ENCODE data around the gene MYO16.

Gene MYO16

DNA sequence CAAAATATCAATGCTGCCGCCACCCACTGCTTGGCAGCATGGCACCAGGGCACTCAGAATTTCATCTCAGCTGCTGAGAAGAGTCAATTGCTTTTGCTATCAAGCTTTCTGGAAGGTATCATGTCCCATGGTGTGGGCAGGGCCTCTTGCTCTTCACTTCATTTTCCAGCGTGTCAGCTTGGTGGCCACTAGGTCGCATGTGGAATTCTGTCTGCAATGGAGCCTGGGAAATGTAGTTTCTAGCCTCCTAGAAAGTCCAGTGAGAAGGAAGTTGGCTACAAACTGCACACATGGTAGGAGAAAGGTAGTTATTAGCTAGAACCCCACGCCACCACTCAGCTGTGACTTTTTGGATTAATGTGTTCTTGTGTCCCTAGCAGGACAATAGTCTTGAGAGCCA, 105.3 kb downstream of the MYO16 start:
- no peaks in the 10 kb centered on the region for H3K27me3 Mint-ChIP-seq (ENCODE audit: low read depth)
- H3K4me3 Mint-ChIP-seq = no peak overlapping the region
- H3K4me1 Mint-ChIP-seq (ENCODE audit: low read depth) = no peaks in the 10 kb centered on the region
- H3K36me3 Mint-ChIP-seq (ENCODE audit: low read depth) = no peaks in the 10 kb centered on the region
- no peaks in the 10 kb centered on the region for H3K9me3 Mint-ChIP-seq
- H3K27ac Mint-ChIP-seq = no peak overlapping the region
- no peak for DNase-seq (ENCODE audit: low spot score)

DNA sequence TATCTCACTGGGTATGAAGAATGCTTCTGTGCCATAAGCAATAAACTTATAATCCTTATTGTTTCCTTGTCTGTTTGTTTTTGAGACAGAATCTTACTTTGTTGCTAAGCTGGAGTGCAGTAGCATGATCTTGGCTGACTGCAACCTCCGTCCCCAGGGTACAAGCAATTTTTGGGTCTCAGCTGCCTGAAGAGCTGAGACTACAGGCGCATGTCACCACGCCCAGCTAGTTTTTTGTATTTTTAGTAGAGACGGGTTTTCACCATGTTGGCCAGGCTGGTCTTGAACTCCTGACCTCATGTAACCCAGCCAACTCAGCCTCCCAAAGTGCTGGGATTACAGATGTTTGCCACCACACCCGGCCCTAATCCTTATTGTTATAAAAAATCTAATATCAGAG, 112.5 kb downstream of the MYO16 start:
- Mint-ChIP-seq H3K27ac (no peak overlapping the region), H3K27me3 (ENCODE audit: low read depth) (no peaks in the 10 kb centered on the region), H3K9me3 (no peaks in the 10 kb centered on the region), H3K36me3 (ENCODE audit: low read depth) (no peaks in the 10 kb centered on the region), H3K4me3 (no peak overlapping the region), H3K4me1 (ENCODE audit: low read depth) (no peaks in the 10 kb centered on the region)
- DNase-seq (ENCODE audit: low spot score) = no peak

DNA sequence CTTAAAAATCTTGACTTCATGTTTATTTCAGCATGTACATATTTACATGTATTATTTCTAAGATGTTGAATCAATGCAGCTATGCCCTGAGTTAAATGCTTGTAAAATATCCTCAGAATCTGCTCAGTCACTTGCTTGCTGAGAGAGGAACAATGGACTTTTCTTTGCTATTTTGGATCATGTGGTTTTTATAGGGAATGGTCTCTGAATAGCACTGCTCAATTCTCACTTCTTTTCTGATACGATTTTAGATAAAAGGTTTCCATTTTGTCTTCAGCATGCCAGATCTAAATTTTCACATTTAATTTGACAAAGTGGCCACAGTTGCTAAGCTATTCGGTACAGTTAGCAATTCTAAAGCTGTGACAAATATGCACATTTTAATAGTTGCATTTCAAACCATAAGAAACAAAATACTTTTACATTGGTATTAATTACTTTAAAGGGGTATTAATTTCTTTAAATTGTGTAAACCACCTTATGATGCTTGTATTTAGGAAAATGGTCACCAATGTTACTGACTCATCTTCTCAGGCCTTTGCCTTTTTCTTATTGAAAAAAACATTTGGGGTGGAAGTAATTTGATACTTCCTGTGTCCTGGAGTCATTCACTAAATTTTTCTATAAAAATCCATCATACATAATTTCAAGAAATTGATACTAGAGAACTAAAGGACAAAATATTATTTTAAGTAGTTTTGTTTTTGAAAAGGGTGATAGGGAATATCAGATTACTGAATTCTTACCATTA, 113.5 kb downstream of the MYO16 start:
- Mint-ChIP-seq H3K27me3 (ENCODE audit: low read depth) (no peaks in the 10 kb centered on the region), H3K27ac (no peak overlapping the region), H3K4me1 (ENCODE audit: low read depth) (no peaks in the 10 kb centered on the region), H3K4me3 (no peak overlapping the region), H3K9me3 (no peaks in the 10 kb centered on the region), H3K36me3 (ENCODE audit: low read depth) (no peaks in the 10 kb centered on the region)
- no peak for DNase-seq (ENCODE audit: low spot score)

DNA sequence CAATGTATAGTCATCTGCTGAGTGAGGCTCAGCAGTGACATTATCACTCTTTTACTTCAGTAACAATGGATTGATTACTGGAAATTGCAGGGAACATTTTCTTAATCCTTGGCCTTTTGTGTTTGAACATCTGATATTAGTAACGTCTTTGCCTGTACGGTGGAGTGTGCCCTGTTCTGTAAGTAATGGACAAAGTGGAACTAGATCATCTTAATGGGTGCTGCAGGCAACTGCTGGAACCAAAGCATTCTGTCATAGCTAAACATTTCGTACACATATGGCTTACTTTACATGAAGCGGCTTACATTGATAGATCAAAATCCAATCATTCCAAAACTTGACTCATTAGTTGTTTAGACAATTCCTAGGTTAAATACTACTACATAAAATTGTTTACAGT, 114.1 kb downstream of the MYO16 start:
- Mint-ChIP-seq H3K36me3 (ENCODE audit: low read depth) (no peaks in the 10 kb centered on the region), H3K4me1 (ENCODE audit: low read depth) (no peaks in the 10 kb centered on the region), H3K9me3 (no peaks in the 10 kb centered on the region), H3K4me3 (no peak overlapping the region), H3K27ac (no peak overlapping the region), H3K27me3 (ENCODE audit: low read depth) (no peaks in the 10 kb centered on the region)
- no peak for DNase-seq (ENCODE audit: low spot score)

DNA sequence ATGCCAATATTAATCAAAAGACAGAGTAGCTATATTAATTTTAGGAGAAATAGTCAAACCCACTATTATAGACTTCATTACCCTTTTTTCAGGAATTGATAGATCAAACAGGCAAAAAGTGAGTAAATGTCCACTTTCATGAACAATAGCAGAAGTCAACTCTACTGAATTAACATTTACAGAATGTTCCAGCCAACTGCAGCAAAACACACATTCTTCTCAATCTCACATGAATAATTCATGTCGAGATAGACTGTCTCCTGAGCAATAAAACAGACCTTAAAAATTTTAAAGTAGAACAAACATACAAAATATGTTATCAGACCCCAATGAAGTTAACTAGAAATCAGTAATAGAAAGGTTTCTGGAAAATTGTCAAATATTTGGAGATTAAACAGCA, 118.4 kb downstream of the MYO16 start:
- no peaks in the 10 kb centered on the region for H3K9me3 Mint-ChIP-seq
- no peaks in the 10 kb centered on the region for H3K27me3 Mint-ChIP-seq (ENCODE audit: low read depth)
- no peak for DNase-seq (ENCODE audit: low spot score)
- no peaks in the 10 kb centered on the region for H3K36me3 Mint-ChIP-seq (ENCODE audit: low read depth)
- no peaks in the 10 kb centered on the region for H3K4me1 Mint-ChIP-seq (ENCODE audit: low read depth)
- no peak overlapping the region for H3K27ac Mint-ChIP-seq
- no peak overlapping the region for H3K4me3 Mint-ChIP-seq

DNA sequence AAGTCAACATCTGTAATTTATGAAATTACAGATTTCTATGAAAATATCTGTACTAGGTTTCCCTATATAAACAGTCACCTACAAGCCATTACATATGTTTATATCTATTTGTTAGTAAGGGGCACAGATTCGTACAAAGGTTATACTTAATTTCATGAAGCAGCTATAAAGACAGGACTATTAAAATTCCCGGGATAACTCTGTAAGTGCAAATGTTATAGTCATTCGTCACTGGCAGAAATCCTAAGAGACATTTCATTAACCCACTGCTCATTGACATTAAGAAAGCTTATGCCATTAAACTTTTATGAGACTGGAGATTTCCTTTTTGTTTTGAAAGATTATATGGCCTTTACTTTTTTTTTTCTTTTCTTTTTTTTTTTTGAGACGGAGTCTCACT, 122.9 kb downstream of the MYO16 start:
- Mint-ChIP-seq H3K4me1 (ENCODE audit: low read depth) (no peaks in the 10 kb centered on the region), H3K27ac (no peak overlapping the region), H3K9me3 (no peaks in the 10 kb centered on the region), H3K36me3 (ENCODE audit: low read depth) (no peaks in the 10 kb centered on the region), H3K4me3 (no peak overlapping the region), H3K27me3 (ENCODE audit: low read depth) (no peaks in the 10 kb centered on the region)
- no peak for DNase-seq (ENCODE audit: low spot score)

DNA sequence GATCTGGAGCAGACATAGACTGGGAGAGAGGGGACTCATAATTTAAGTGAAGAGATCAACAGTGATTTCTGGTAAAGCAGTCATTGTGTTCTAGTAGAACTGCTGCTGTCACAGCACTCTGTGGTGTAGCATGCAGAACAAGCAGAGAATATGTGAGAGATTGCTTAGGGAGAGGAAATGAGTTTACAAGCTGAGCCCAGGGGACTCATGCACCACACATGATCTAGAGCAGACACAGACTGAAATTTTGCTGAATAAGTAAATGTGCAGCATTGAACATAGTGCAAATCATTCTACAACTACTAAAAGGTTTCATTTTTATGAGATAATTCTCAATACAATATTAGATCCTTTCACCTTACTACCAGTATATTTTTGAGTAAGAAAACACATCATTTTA, 125.7 kb downstream of the MYO16 start:
- DNase-seq (ENCODE audit: low spot score) = no peak
- Mint-ChIP-seq H3K36me3 (ENCODE audit: low read depth) (no peaks in the 10 kb centered on the region), H3K9me3 (no peaks in the 10 kb centered on the region), H3K4me1 (ENCODE audit: low read depth) (no peaks in the 10 kb centered on the region), H3K27me3 (ENCODE audit: low read depth) (no peaks in the 10 kb centered on the region), H3K27ac (no peak overlapping the region), H3K4me3 (no peak overlapping the region)

DNA sequence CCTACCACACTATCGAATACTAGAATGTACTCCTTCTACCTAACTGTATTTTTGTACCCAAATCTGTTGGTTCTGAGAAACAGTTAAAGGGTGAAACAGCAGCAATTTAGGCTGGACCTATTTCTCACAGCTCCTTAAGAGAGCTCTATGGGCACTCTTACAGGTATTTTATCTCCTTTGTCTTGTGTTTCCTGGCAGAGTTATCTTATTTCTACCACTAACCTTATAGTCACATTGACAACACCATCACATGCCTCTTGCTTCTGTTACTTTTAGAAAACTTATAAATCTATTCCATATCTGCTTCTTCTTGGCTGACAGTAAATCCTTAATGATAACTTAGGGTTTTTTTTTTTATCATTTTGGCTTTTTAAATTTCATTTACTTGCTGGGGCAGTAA, 130.7 kb downstream of the MYO16 start:
- DNase-seq (ENCODE audit: low spot score) = no peak
- H3K9me3 Mint-ChIP-seq = no peaks in the 10 kb centered on the region
- H3K4me1 Mint-ChIP-seq (ENCODE audit: low read depth) = no peaks in the 10 kb centered on the region
- H3K27ac Mint-ChIP-seq = no peak overlapping the region
- no peak overlapping the region for H3K4me3 Mint-ChIP-seq
- H3K27me3 Mint-ChIP-seq (ENCODE audit: low read depth) = no peaks in the 10 kb centered on the region
- H3K36me3 Mint-ChIP-seq (ENCODE audit: low read depth) = no peaks in the 10 kb centered on the region

DNA sequence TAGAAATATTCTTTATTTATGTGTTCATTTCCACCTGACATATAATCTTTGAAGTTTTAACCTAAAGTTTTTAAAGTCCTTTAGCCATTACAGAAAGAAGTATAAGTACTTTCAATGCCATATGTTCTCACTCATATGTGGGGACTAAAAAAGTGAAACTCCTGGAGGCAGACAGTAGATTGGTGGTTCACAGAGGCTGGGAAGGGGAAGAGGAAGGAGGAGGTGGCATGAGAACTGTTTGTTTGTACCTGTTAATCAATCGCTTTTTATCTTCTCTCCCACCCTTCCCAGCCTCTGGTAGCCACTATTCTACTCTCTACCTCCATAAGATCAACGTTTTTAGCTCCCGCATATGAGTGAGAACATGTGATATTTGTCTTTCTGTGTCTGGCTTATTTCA, 131.1 kb downstream of the MYO16 start:
- DNase-seq (ENCODE audit: low spot score) = no peak
- Mint-ChIP-seq H3K4me3 (no peak overlapping the region), H3K27ac (no peak overlapping the region), H3K9me3 (no peaks in the 10 kb centered on the region), H3K27me3 (ENCODE audit: low read depth) (no peaks in the 10 kb centered on the region), H3K4me1 (ENCODE audit: low read depth) (no peaks in the 10 kb centered on the region), H3K36me3 (ENCODE audit: low read depth) (no peaks in the 10 kb centered on the region)

DNA sequence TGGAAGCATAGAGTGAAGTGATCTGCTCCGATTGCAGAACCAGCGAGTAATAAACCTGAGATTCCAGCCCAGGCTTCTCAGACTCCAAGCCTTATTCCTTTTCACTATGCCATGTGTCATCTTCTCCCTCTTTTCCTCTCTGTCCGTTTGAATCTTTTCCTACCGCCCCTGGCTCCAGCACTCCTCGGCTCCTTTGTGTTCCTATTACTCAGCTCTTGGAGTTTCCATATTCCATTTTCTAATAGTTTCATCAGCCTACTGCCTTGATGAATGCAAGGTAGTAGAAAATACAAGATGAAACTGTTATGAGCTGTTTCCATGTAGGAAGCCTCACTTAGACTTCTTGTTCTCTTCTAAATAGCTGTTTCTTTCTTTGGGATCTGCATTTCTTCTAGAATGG, 138.6 kb downstream of the MYO16 start:
- H3K9me3 Mint-ChIP-seq = no peaks in the 10 kb centered on the region
- no peaks in the 10 kb centered on the region for H3K27me3 Mint-ChIP-seq (ENCODE audit: low read depth)
- no peak overlapping the region for H3K27ac Mint-ChIP-seq
- no peak overlapping the region for H3K4me3 Mint-ChIP-seq
- H3K4me1 Mint-ChIP-seq (ENCODE audit: low read depth) = no peaks in the 10 kb centered on the region
- H3K36me3 Mint-ChIP-seq (ENCODE audit: low read depth) = no peaks in the 10 kb centered on the region
- no peak for DNase-seq (ENCODE audit: low spot score)

DNA sequence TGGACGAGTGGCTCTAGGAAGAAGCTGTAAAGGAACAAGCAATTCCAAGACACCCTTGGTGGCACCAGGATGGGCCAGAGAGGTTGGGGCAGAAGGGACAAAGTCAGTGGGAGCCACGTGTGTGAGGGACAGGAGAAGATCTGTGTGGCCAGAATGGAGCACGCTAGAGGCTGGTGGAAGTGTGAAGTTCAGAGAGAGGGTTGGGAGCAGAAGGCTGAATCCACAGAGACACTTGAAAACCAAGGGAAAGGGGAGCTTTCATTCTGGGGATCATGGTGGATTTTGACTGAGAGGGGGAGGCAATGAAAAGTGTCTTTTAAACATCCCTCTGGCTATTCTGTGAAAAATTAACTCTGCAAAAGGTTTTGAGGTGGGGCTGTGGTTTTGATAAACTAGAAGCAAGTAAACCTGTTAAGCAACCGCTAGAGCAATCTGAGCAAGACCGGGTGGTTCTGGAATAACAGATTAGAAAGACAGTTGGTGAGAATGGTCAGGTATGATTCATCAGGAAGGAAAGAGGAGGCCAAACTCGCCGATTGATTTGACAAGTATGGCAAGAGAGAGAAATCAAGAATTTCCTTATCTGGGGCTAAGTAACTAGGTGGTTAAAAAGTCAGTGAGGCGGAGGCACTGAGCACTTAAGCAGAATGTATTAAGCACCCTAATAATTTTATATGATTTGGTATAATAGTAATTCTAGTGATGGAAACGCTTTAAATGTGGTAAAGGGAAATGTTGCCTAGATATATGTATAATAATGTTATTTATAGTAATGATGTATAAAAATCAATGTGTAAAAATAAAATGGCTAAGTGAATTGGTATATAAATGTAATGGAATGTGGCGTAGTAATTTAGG, 140.0 kb downstream of the MYO16 start:
- Mint-ChIP-seq H3K36me3 (ENCODE audit: low read depth) (no peaks in the 10 kb centered on the region), H3K4me3 (no peak overlapping the region), H3K4me1 (ENCODE audit: low read depth) (no peaks in the 10 kb centered on the region), H3K27ac (no peak overlapping the region), H3K27me3 (ENCODE audit: low read depth) (no peaks in the 10 kb centered on the region), H3K9me3 (no peaks in the 10 kb centered on the region)
- no peak for DNase-seq (ENCODE audit: low spot score)

DNA sequence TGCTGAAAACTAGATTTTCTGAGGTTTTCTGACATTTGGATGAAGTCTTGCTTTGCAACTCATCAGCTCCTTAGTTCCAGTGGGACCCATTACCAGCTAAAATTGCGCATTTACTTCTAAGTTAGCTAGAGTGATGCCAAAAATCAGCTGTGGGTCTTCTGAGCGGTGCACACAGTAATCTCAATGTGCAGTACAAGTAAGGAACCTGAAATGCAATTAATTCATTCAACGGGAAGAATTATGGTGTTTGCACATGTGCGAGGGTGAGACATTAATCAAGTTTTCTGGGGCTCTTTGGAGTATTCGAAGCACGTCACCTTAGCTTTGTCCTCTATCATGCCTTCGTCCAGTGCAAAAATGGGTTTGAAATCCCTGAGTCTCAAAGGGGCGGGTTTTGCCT, 146.2 kb downstream of the MYO16 start:
- H3K9me3 Mint-ChIP-seq = no peaks in the 10 kb centered on the region
- no peak for DNase-seq (ENCODE audit: low spot score)
- no peaks in the 10 kb centered on the region for H3K36me3 Mint-ChIP-seq (ENCODE audit: low read depth)
- no peak overlapping the region for H3K27ac Mint-ChIP-seq
- H3K4me3 Mint-ChIP-seq = no peak overlapping the region
- no peaks in the 10 kb centered on the region for H3K4me1 Mint-ChIP-seq (ENCODE audit: low read depth)
- no peaks in the 10 kb centered on the region for H3K27me3 Mint-ChIP-seq (ENCODE audit: low read depth)

DNA sequence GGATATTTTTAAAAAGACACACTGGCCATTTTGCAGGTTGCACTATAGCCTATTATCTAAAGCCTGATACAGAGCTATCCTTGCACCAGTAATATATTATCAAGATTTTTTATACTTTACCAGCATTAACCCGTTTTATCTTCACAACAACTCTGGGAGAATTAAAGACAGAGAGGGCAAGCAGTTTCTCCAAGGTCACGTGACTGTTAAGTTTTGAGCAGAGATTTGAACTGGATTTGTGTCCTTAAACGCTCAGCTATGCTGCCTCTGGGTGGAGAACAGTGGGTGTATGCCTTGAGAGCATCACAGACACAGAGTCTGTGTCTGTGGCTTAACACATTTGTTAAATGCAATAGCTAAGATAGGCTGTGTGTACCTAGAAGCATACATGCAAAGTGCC, 147.2 kb downstream of the MYO16 start:
- Mint-ChIP-seq H3K4me1 (ENCODE audit: low read depth) (no peaks in the 10 kb centered on the region), H3K4me3 (no peak overlapping the region), H3K9me3 (no peaks in the 10 kb centered on the region), H3K36me3 (ENCODE audit: low read depth) (no peaks in the 10 kb centered on the region), H3K27me3 (ENCODE audit: low read depth) (no peaks in the 10 kb centered on the region), H3K27ac (no peak overlapping the region)
- DNase-seq (ENCODE audit: low spot score) = no peak

DNA sequence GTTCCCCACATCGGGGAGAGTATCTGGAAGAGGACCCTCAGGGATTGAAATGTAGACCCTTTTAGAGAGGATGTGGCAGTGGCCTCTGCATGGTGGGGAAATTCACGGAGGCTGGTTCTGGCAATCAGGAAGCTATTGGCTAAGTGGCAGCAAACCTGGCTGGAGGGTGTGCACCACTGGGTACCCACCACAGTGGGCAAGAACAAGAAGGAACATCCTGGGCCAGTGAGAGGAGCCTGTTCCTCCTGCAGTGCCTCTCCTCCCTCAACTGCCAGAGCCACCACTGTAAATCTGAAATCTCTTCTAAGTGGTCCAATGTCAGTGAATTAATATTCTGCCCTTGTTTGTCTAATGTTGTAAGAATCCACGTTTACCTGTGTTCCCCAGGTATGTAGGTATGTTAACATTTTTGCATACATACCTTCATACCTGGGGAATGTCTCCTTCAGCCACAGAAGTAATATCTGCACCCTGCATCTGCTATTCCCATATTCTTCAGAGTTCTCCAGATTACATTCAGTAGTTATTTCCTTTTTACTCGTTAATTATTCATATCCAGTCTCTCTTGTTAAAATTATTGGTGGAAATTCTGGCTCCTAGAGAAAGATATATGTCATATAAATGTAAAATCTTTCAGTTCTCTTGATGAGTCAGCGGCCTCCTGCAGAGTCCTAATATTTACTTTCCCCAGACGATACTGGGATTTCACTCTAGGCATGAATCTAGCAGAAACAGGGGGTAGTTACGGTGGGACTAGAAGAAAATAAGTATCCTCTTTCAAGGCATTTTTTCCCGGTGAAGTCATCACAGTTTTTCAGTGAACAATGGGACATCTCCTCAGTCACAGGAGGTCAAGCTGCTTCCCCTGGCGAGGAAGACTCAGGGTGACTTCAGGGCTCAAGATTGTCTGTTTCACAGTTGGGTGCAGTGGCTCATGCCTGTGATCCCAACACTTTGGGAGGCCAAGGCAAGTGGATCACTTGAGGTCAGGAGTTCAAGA, 148.3 kb downstream of the MYO16 start:
- DNase-seq (ENCODE audit: low spot score) = no peak
- H3K4me3 Mint-ChIP-seq = no peak overlapping the region
- H3K27ac Mint-ChIP-seq = no peak overlapping the region
- H3K4me1 Mint-ChIP-seq (ENCODE audit: low read depth) = no peaks in the 10 kb centered on the region
- H3K9me3 Mint-ChIP-seq = no peaks in the 10 kb centered on the region
- no peaks in the 10 kb centered on the region for H3K27me3 Mint-ChIP-seq (ENCODE audit: low read depth)
- H3K36me3 Mint-ChIP-seq (ENCODE audit: low read depth) = no peaks in the 10 kb centered on the region

All from T-helper 2 cell treated with Interferon-gamma antibody and Interleukin-4, amounts not matched to agents 5 μg/mL and 100 μg/mL, for 36 hours (primary cell).